22Rv1 (cell line): ENCODE results near the gene CD163.

Source experiments
- CTCF ChIP-seq: fragments of 450-650 bp; IDR thresholded peaks from 2 replicates; pipeline ENCODE4 v1.5.1; 2017; ENCODE audit warnings: mild to moderate bottlenecking
- ZFX ChIP-seq: fragments of 450-650 bp; IDR thresholded peaks from 2 replicates; pipeline ENCODE4 v1.6.1; 2017; ENCODE audit warnings: antibody characterized with exemption, borderline replicate concordance

DNA sequence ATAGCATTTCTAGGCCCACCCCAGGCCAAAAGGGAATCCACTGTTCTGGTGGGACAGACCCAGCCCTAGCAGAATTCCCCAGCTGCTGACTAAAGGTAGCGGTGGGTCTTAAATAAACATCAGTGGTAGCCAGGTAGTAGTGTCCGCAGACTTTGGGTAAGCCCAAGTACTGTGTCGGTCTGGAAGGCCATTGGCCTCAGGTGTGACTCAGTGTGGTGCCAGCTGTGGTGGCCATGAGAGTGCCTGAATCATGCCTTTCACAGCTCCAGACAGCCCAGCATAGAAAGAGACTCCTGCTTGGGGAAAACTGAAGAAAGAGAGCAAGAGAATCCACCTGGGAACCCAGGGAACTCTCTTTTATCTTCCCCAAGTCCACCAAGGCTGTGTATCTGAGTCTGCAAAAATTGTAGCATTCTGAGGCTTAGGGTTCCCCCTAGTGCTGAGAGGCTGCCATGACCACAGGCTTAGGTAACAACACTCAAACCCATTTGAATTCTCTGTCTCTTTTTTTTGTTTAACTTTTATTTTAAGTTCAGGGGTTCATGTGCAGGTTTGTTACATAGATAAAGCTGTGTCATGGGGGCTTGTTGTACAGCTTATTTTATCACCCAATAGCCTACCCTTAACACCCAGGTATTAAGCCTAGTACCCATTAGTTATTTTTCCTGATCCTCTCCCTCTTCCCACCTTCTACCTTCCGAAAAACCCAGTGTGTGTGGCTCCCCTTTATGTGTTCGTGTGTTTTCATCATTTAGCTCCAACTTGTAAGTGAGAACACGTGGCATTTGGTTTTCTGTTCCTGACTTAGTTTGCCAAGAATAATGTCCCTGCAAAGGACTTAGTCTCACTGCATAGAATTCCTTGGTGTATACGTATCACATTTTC, 43.0 kb downstream of the CD163 start:
- peak; percentile 77 for TF ChIP-seq CTCF
- TF ChIP-seq ZFX = no peak
